SK-N-SH (cell line): ENCODE results near the gene PRSS36. TPM values are rescaled to one million over a fixed set of nuclear protein-coding genes. Genes with fewer than 3 reads are reported as not detected.

Experiments
- CTCF ChIA-PET: fragments of 300-600, 350-600 bp; formaldehyde crosslinking; extraction: SDS; loops from one replicate; lab custom pipeline; 2021; lab: Yijun Ruan, JAX
- POLR2A ChIA-PET: fragments of 350-600 bp; sonication (Branson Sonifier 250); formaldehyde crosslinking; extraction: SDS; loops from one replicate; lab custom pipeline; 2020; ENCODE audit warnings: antibody characterized with exemption, inconsistent platforms; lab: Yijun Ruan, JAX
- DNase-seq: peaks from one replicate; pipeline ENCODE4 v3.0.0; 2012
- H2AFZ ChIP-seq: fragments of 200-600 bp; sonication (generic); 2 replicates; pipeline ENCODE4 v1.8.1; 2016; ENCODE audit warnings: antibody characterized with exemption, mild to moderate bottlenecking, low read depth
- H3F3A ChIP-seq: fragments of 200-600 bp; sonication (generic); replicated peaks from 2 replicates; pipeline ENCODE3; 2016; ENCODE audit warnings: antibody characterized with exemption, mild to moderate bottlenecking; ENCODE audit not compliant: insufficient read depth
- H3K27ac ChIP-seq, 2 experiments: fragments of 200-500 bp in 1 of 2; fragments of 200-600 bp in 1 of 2; sonication (Bioruptor generic) in 1 of 2; sonication (generic), shearing (Covaris generic) in 1 of 2; 2 replicates each; pipeline versions ENCODE4 v1.5.1 to v1.6.1; 2014 to 2016; ENCODE audit warnings: low read depth in 2 of 2, inconsistent platforms in 1 of 2, low read length in 1 of 2, mild to moderate bottlenecking in 1 of 2, mixed read lengths in 1 of 2
- H3K27me3 ChIP-seq: fragments of 200-600 bp; sonication (generic), shearing (Covaris generic); 2 replicates; pipeline ENCODE4 v1.6.1; 2016; ENCODE audit warnings: mixed run types; ENCODE audit not compliant: insufficient read depth
- H3K36me3 ChIP-seq, 2 experiments: fragments of 200-500 bp in 1 of 2; fragments of 200-600 bp in 1 of 2; sonication (Bioruptor generic) in 1 of 2; sonication (generic) in 1 of 2; replicated peaks in 1 of 2; 2 replicates each; pipeline versions ENCODE3 to v1.5.1; 2014 to 2016; ENCODE audit warnings: low read length in 1 of 2, mild to moderate bottlenecking in 1 of 2; ENCODE audit not compliant: insufficient read depth in 2 of 2, control insufficient read depth in 1 of 2
- H3K4me1 ChIP-seq, 2 experiments: fragments of 200-500 bp in 1 of 2; fragments of 200-600 bp in 1 of 2; sonication (Bioruptor generic) in 1 of 2; sonication (generic), shearing (Covaris generic) in 1 of 2; 2 replicates each; pipeline versions ENCODE4 v1.5.1 to v1.6.1; 2014 to 2016; ENCODE audit warnings: low read depth in 1 of 2, low read length in 1 of 2, mixed run types in 1 of 2; ENCODE audit not compliant: insufficient read depth in 2 of 2, control insufficient read depth in 1 of 2
- H3K4me2 ChIP-seq: fragments of 200-600 bp; sonication (generic), shearing (Covaris generic); 2 replicates; pipeline ENCODE4 v1.6.1; 2017; ENCODE audit warnings: mixed run types
- H3K4me3 ChIP-seq, 2 experiments: fragments of 200-500 bp in 1 of 2; fragments of 200-600 bp in 1 of 2; sonication (Bioruptor generic) in 1 of 2; sonication (generic), shearing (Covaris generic) in 1 of 2; 2 replicates each; pipeline versions ENCODE4 v1.5.1 to v1.8.1; 2014 to 2016; ENCODE audit warnings: low read depth in 2 of 2, inconsistent platforms in 1 of 2, low read length in 1 of 2, mild to moderate bottlenecking in 1 of 2, mixed read lengths in 1 of 2, moderate library complexity in 1 of 2
- H3K79me2 ChIP-seq: fragments of 200-600 bp; sonication (generic); 2 replicates; pipeline ENCODE4 v1.8.1; 2017; ENCODE audit warnings: mild to moderate bottlenecking; ENCODE audit not compliant: insufficient read depth
- H3K9ac ChIP-seq: fragments of 200-600 bp; sonication (generic); 2 replicates; pipeline ENCODE4 v1.6.1; 2017; ENCODE audit warnings: mixed run types
- H3K9me2 ChIP-seq: fragments of 200-600 bp; sonication (generic); 2 replicates; pipeline ENCODE4 v1.6.1; 2017; ENCODE audit warnings: mixed run types
- H3K9me3 ChIP-seq: fragments of 200-600 bp; sonication (generic); 2 replicates; pipeline ENCODE4 v1.6.1; 2017; ENCODE audit warnings: mixed run types, mild to moderate bottlenecking, moderate library complexity
- H4K20me1 ChIP-seq: fragments of 200-600 bp; sonication (generic); 2 replicates; pipeline ENCODE4 v1.6.1; 2017; ENCODE audit warnings: mild to moderate bottlenecking, mixed run types; ENCODE audit not compliant: insufficient read depth
- CHD2 ChIP-seq: fragments of 150-350 bp; IDR thresholded peaks from 2 replicates; pipeline ENCODE4 v1.6.1; 2018; ENCODE audit warnings: low read length; ENCODE audit not compliant: partially characterized antibody
- CTCF ChIP-seq: fragments of 200-600 bp; sonication (generic); IDR thresholded peaks from 2 replicates; pipeline ENCODE4 v1.6.1; 2017; ENCODE audit warnings: antibody characterized with exemption, mild to moderate bottlenecking, moderate library complexity
- ELF1 ChIP-seq: IDR thresholded peaks from 2 replicates; pipeline ENCODE4 v1.4.0; 2012
- EP300 ChIP-seq, 2 experiments: IDR thresholded peaks; 2 replicates each; pipeline versions ENCODE4 v1.4.0 to v1.6.1; 2012; ENCODE audit warnings: borderline replicate concordance in 1 of 2, low read depth in 1 of 2, low read length in 1 of 2
- FOXJ3 ChIP-seq: sonication (generic); formaldehyde crosslinking; IDR thresholded peaks from 2 replicates; pipeline ENCODE4 v1.5.1; 2020; ENCODE audit warnings: mild to moderate bottlenecking, missing genetic modification reagents
- FOXM1 ChIP-seq: IDR thresholded peaks from 2 replicates; pipeline ENCODE4 v1.4.0; 2012; ENCODE audit warnings: low read depth, mild to moderate bottlenecking
- GATA2 ChIP-seq: sonication (generic); formaldehyde crosslinking; IDR thresholded peaks from 2 replicates; pipeline ENCODE4 v1.5.0; 2020; ENCODE audit warnings: mild to moderate bottlenecking, missing genetic modification reagents
- IRF3 ChIP-seq: fragments of 150-350 bp; IDR thresholded peaks from 2 replicates; pipeline ENCODE4 v1.6.1; 2016; ENCODE audit warnings: mild to moderate bottlenecking, low read depth, low read length
- JUND ChIP-seq: IDR thresholded peaks from 2 replicates; pipeline ENCODE4 v1.4.0; 2012
- MAX ChIP-seq: IDR thresholded peaks from 2 replicates; pipeline ENCODE4 v1.4.0; 2012; ENCODE audit warnings: low read depth
- MEF2A ChIP-seq: IDR thresholded peaks from 2 replicates; pipeline ENCODE4 v1.4.0; 2012; ENCODE audit warnings: low read depth, borderline replicate concordance
- MXI1 ChIP-seq: IDR thresholded peaks from 2 replicates; pipeline ENCODE4 v1.6.1; 2012; ENCODE audit warnings: mild to moderate bottlenecking, low read depth, low read length, improper control_type of control experiment
- NRF1 ChIP-seq: IDR thresholded peaks from 2 replicates; pipeline ENCODE4 v1.6.1; 2012; ENCODE audit warnings: low read depth, mild to moderate bottlenecking, low read length
- PBX3 ChIP-seq: IDR thresholded peaks from 2 replicates; pipeline ENCODE4; 2012
- POLR2AphosphoS5 ChIP-seq: IDR thresholded peaks from 2 replicates; pipeline ENCODE4 v1.6.1; 2012; ENCODE audit warnings: low read depth, low read length
- REST ChIP-seq: IDR thresholded peaks from 2 replicates; pipeline ENCODE4 v1.6.1; 2012; ENCODE audit warnings: mild to moderate bottlenecking, low read depth, low read length, moderate library complexity
- SIN3A ChIP-seq: IDR thresholded peaks from 2 replicates; pipeline ENCODE4 v1.6.1; 2012; ENCODE audit warnings: low read depth, mild to moderate bottlenecking, low read length, moderate library complexity, borderline replicate concordance
- SMC3 ChIP-seq: IDR thresholded peaks from 2 replicates; pipeline ENCODE4 v1.6.1; 2012; ENCODE audit warnings: low read depth, low read length, improper control_type of control experiment
- TAF1 ChIP-seq: IDR thresholded peaks from 2 replicates; pipeline ENCODE4 v1.6.1; 2012; ENCODE audit warnings: low read depth, mild to moderate bottlenecking, low read length, moderate library complexity, borderline replicate concordance
- TCF12 ChIP-seq: IDR thresholded peaks from 2 replicates; pipeline ENCODE4 v1.4.0; 2012
- TEAD4 ChIP-seq: IDR thresholded peaks from 2 replicates; pipeline ENCODE4 v1.4.0; 2012; ENCODE audit warnings: mild to moderate bottlenecking, borderline replicate concordance; ENCODE audit not compliant: insufficient read depth
- YY1 ChIP-seq: IDR thresholded peaks from 2 replicates; pipeline ENCODE4 v1.4.0; 2012; ENCODE audit warnings: low read depth, mild to moderate bottlenecking
- WGBS: methylation state at CpG from one replicate; pipeline ENCODE4 v1.1.6; 2017; ENCODE audit warnings: low lambda C conversion rate; 5-methylcytosine and 5-hydroxymethylcytosine counted together
- polyA plus RNA-seq, 3 experiments: library from polyadenylated mRNA; depleted of rRNA; stranded (reverse); fragments of >200 nt; gene quantifications; 2 replicates each; pipeline ENCODE4 v1.2.3, GENCODE V29; 2012

PRSS36 gene
- polyA plus RNA-seq, 1 of the 3 experiments (the other 2 are of a cell fraction): 0.49 TPM

GRCh38 chr16:31179747-31180459, 30.0 kb upstream of the PRSS36 start, which contains the start of gene FUS:
Gene FUS, plus strand, starts transcription at chr16:31180139. Its CDS starts 76 bp downstream, at chr16:31180215.
- Histone ChIP-seq H4K20me1 (peaks cover 44% of the 10 kb centered on the region), H3K36me3 (peaks cover 19 to 41% of the 10 kb centered on the region in 2 experiments), H3K4me3 (peak within 1 kb of the TSS; percentile 77 to 99), H3K79me2 (peaks cover 57% of the 10 kb centered on the region), H3K4me2 (peak within 1 kb of the TSS; percentile 92), H3K9ac (peak within 1 kb of the TSS; percentile 100), H2AFZ (peak within 1 kb of the TSS; percentile 92), H3K27me3 (no peaks in the 10 kb centered on the region), H3K9me2 (no peaks in the 10 kb centered on the region), H3F3A (peaks cover 6% of the 10 kb centered on the region), H3K27ac (peak within 1 kb of the TSS; percentile 95), H3K4me1 (peaks cover 9 to 15% of the 10 kb centered on the region in 2 experiments; a peak in 2 of 4 replicates), H3K9me3 (no peaks in the 10 kb centered on the region)
- POLR2A ChIA-PET: interaction anchor here (0.6 to 2.1 kb wide), 31 partner anchors 9 to 309 kb away, joined by 3 to 24 read pairs (median 5); partner anchors contain the start of genes ARMC5, HSD3B7, KAT8 and PRSS36
- TF ChIP-seq MXI1: no peak
- peak; percentile 91 for TF ChIP-seq YY1
- no peak for TF ChIP-seq GATA2 (CRISPR knock-in tag)
- TF ChIP-seq SMC3: no peak
- TF ChIP-seq TEAD4: no peak
- 0 out of 2 replicates have a peak, but pooled peaks have one; percentile 14 for TF ChIP-seq ELF1
- TF ChIP-seq TAF1: peak; percentile 100
- TF ChIP-seq SIN3A: peak; percentile 88; the same call in 1 of the 2 replicates
- no peak for TF ChIP-seq IRF3
- TF ChIP-seq MEF2A: no peak
- TF ChIP-seq FOXJ3 (CRISPR knock-in tag): peak; percentile 65; the same call in 1 of the 2 replicates
- TF ChIP-seq NRF1: peak; percentile 69; the same call in 1 of the 2 replicates
- peak; percentile 50; the same call in 1 of the 2 replicates for TF ChIP-seq JUND
- no peak for TF ChIP-seq CTCF
- peak; percentile 18; the same call in 1 of the 2 replicates for TF ChIP-seq TCF12
- TF ChIP-seq POLR2AphosphoS5: peak; percentile 99
- peak; percentile 59 for TF ChIP-seq CHD2
- peak in 1 of 2 experiments; percentile 53; a peak in 1 of 4 replicates for TF ChIP-seq EP300 (IDR thresholded peaks at IDR 0.05; ENCODE audit: borderline replicate concordance in 1 of 2, low read depth in 1 of 2, low read length in 1 of 2)
- peak; percentile 69; the same call in 1 of the 2 replicates for TF ChIP-seq MAX
- TF ChIP-seq FOXM1: 0 out of 2 replicates have a peak, but pooled peaks have one; percentile 12
- peak; percentile 83 for TF ChIP-seq REST
- peak; percentile 3; the same call in 1 of the 2 replicates for TF ChIP-seq PBX3
- CTCF ChIA-PET: interaction anchor here (0.9 to 1.2 kb wide), 3 partner anchors 38 to 280 kb away, joined by 3 to 5 read pairs (median 3); partner anchors contain the start of genes ARMC5 and HSD3B7
- DNase-seq: peak; percentile 99
- WGBS: 1% methylated on average over 10 of the region's 69 CpGs
